GM13977 (cell line): ENCODE results near the gene SSTR3.
A peak's percentile ranks its signal among the peaks of the same experiment; 100 is the strongest.

Experiments
- DNase-seq: peaks from one replicate; pipeline ENCODE4 v3.0.0; 2012; ENCODE audit warnings: low spot score
- CTCF ChIP-seq: IDR thresholded peaks from 2 replicates; pipeline ENCODE4 v1.5.1; 2012; ENCODE audit warnings: mild to moderate bottlenecking, control low read depth; ENCODE audit not compliant: insufficient read depth; ENCODE audit errors: extremely low read depth, missing control alignments
- in situ Hi-C: fragments of 300-500 bp; cut with MboI; formaldehyde crosslinking; loops from one replicate; pipeline ENCODE4 v1.12.0; 2022; ENCODE audit warnings: low sequenced_read_pairs, low pct_unique_long_range_greater_than_20kb, mixed read lengths, inconsistent platforms; ENCODE audit not compliant: unreplicated experiment

SSTR3 gene

GRCh38 chr22:37225481-37225880, 13.2 kb upstream of the SSTR3 start:
- peak; percentile 37 for TF ChIP-seq CTCF
- DNase-seq = no peak

GRCh38 chr22:37224757-37225420, 12.6 kb upstream of the SSTR3 start:
- in situ Hi-C loops = no loop called here
- no peak for TF ChIP-seq CTCF
- DNase-seq = no peak

More at GRCh38 chr22:37225481-37225880, 13.2 kb upstream of the SSTR3 start:
- in situ Hi-C loops = no loop called here

DNA sequence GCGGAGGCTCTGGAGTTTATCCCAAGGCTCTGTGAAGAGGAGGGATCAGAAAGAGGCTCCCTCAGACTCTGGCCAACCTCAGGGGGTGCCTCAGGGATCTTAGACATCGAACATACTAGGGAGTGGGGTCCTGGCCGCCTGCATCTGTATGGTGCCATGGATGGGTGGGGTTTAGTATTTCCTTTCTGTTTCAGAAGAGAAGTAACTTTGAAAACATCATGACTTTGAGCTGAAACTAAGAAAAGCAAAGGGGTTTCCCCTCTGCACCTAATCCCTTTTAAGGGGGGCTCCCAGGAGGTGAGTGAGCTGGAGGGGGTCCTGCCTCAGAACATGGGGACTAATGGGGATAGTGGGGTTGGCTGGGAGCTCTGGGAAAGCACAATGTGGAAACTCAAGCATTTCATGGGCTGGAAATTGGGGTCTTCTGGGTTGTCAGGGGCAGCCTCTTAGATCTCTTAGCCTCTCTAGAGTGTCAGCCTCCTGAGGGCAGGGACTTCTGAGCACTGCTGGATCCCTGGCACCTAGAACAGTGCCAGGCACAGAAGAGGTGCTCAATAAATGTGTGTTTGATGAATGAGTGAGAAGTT, 11.8 kb upstream of the SSTR3 start:
- in situ Hi-C loops = no loop called here
- peak; percentile 79 for DNase-seq
- TF ChIP-seq CTCF = no peak

- DNase-seq = no peak
- no peak for TF ChIP-seq CTCF
- in situ Hi-C loops = no loop called here
Measured at GRCh38 chr22:37222440-37222971, 10.2 kb upstream of the SSTR3 start.

DNA sequence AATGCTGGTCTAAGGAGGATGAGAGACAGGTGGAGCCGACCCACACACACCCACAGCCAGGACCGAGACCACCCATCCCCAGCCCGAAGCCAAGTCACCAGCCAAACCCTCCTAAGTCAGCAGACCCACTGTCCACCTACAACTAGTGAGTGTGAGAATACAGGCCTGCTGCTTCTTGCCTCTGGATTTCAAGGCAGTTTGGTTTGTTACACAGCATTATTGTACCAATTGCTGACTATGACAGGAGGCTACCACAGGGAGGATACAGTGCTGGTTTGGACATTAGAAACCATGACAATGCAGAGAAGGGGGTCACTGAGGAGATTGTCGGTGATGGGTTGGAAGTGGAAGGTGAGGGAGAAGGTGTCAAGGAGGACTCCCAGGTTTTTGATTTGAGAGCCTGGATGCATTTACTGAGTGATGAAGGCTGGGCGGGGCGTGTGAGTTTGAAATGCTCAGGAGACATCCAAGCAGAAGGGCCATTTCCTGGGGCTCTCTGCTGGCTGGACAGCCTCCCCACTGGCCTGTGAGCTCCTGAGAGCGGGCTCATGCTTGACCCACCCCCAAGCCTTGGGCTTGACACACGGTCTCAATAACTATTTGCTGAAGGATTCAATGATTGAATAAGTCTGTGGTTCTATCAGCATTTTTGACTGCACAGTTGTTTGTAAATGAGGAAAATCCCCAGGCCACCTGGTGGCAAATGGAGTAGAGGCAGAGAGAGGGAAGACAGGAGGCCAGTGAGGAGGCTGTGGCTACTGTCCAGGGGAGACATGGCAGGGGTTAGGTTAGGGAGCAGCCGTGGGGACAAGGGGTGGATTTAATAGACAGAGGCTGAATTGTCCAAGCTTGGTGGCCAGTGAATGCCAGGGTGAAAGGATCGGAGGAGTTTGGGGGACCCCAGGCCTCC, 9.4 kb upstream of the SSTR3 start:
- peak; percentile 0 for TF ChIP-seq CTCF
- DNase-seq = no peak
- in situ Hi-C loops = no loop called here

GRCh38 chr22:37220543-37220981, 8.3 kb upstream of the SSTR3 start:
- no peak for TF ChIP-seq CTCF
- in situ Hi-C loops = no loop called here
- DNase-seq = no peak
